Tibial nerve (tissue), 4 donors: ENCODE data around the gene FAM169A.

Source experiments
- CTCF ChIP-seq, 5 experiments: fragments of 200-600 bp in 3 of 5; fragments of 450-650 bp in 2 of 5; sonication (generic) in 3 of 5; IDR thresholded peaks; one replicate each; pipeline ENCODE4 v1.5.1; 2016 to 2019; ENCODE audit warnings: antibody characterized with exemption in 5 of 5, mild to moderate bottlenecking in 3 of 5, moderate library complexity in 2 of 5
- EP300 ChIP-seq, 2 donors: sonication (generic); formaldehyde crosslinking; IDR thresholded peaks; one replicate each; pipeline ENCODE4 v1.6.1; 2017; ENCODE audit warnings: antibody characterized with exemption in 2 of 2, mild to moderate bottlenecking in 1 of 2

- TF ChIP-seq EP300 (IDR thresholded peaks at IDR 0.05) (no peak), CTCF (IDR thresholded peaks at IDR 0.05) (no peak)
Observed at GRCh38 chr5:74838262-74838661, 27.9 kb downstream of the FAM169A start.
